ENCODE data around the gene TTC4.

DNA sequence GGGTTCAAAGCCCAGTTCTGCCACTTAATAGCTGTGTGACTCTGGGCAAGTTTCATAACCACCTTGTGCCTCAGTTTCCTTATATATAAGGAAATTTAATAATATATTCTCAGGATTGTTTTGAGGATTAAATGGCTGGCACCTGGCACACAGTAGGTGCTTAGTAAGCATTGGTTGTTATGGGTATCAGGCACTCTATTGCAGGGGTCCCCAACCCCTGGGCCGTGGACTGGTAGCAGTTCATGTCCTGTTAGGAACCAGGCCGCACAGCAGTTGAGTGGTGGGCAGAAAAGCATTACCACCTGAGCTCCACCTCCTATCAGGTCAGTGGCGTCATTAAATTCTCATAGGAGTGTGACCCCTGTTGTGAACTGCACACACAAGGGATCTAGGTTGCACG is 30.2 kb downstream of the TTC4 start:
- TF ChIP-seq FOXA1 (IDR thresholded peaks at IDR 0.05) (no peak), SUZ12 (IDR thresholded peaks at IDR 0.05) (no peak), NFRKB (IDR thresholded peaks at IDR 0.05) (no peak)
